Testis (tissue), 3 donors: ENCODE measurements around the gene COL23A1. TPM values are rescaled to one million over a fixed set of nuclear protein-coding genes. Genes with fewer than 3 reads are reported as not detected.
"Not testable (repeated sequence)": the region's sequence is repeated elsewhere in the genome, so short reads cannot be mapped to it uniquely, and the experiment has no call there.

Source experiments
- DNase-seq: peaks from one replicate; pipeline ENCODE4 v3.0.0-alpha.2; 2019
- H3K27ac ChIP-seq, 2 donors: fragments of 200-600 bp; sonication (generic); one replicate each; pipeline ENCODE4 v1.5.1; 2019
- H3K27me3 ChIP-seq: fragments of 200-600 bp; sonication (generic); one replicate; pipeline ENCODE4 v1.5.1; 2019
- H3K36me3 ChIP-seq: fragments of 200-600 bp; sonication (generic); one replicate; pipeline ENCODE4 v1.5.1; 2017; ENCODE audit warnings: low read depth; ENCODE audit errors: missing control alignments
- H3K4me1 ChIP-seq: fragments of 200-600 bp; sonication (generic); one replicate; pipeline ENCODE4 v1.5.1; 2019
- H3K4me3 ChIP-seq, 2 donors: fragments of 200-600 bp; sonication (generic); one replicate each; pipeline ENCODE4 v1.5.1; 2017 to 2019
- H3K9me3 ChIP-seq: fragments of 200-600 bp; sonication (generic); one replicate; pipeline ENCODE4 v1.5.1; 2017
- CTCF ChIP-seq, 3 experiments: fragments of 450-650 bp in 2 of 3; fragments of 200-600 bp in 1 of 3; sonication (generic) in 1 of 3; IDR thresholded peaks; one replicate each; pipeline ENCODE4 v1.5.1; 2016 to 2019; ENCODE audit warnings: antibody characterized with exemption in 3 of 3, mild to moderate bottlenecking in 2 of 3, moderate library complexity in 1 of 3
- POLR2A ChIP-seq: fragments of 450-650 bp; IDR thresholded peaks from one replicate; pipeline ENCODE4 v1.6.1; 2017; ENCODE audit warnings: antibody characterized with exemption, mild to moderate bottlenecking, moderate library complexity
- WGBS, 2 donors: methylation state at CpG; one replicate each; pipeline ENCODE4 v1.1.5; 2018; 5-methylcytosine and 5-hydroxymethylcytosine counted together
- intact Hi-C: fragments of 100-400 bp; cut with DNase I; formaldehyde crosslinking; loops from one replicate; pipeline ENCODE4 v1.15.1; 2023; ENCODE audit warnings: low total_unique reads
- polyA plus RNA-seq: library from polyadenylated mRNA; stranded (reverse); fragments of 350-450 nt; fragmentation: Illumina TruSeq; extraction: RNeasy Lipid Tissue Mini Kit (QIAGEN cat#74804); gene quantifications from one replicate; pipeline ENCODE4 v1.2.3, GENCODE V29; 2014; ENCODE audit warnings: low read depth, low replicate concordance; ENCODE audit not compliant: insufficient read depth
- total RNA-seq, 2 donors: library from RNA; depleted of rRNA; stranded (reverse); fragments of >200 nt; gene quantifications; one replicate each; pipeline ENCODE4 v1.2.3, GENCODE V29; 2016

The COL23A1 gene
- total and polyA plus RNA-seq, 3 donors from 2014 or later = 4.3 to 5.5 (median 5.0) TPM

GRCh38 chr5:178241231-178241663, 348.9 kb downstream of the COL23A1 start:
- H3K9me3 ChIP-seq = no peaks in the 10 kb centered on the region
- intact Hi-C loops = no loop called here
- 72% methylated on average over 8 of the region's 8 CpGs; no CpG with 5 or more reads in 1 of the 2 donors for WGBS, 2 donors
- DNase-seq = no peak
- TF ChIP-seq POLR2A (no peak), CTCF (IDR thresholded peaks at IDR 0.05) (no peak)
- no peak overlapping the region for H3K4me3 ChIP-seq
- H3K27me3 ChIP-seq = no peaks in the 10 kb centered on the region
- peaks cover 14% of the 10 kb centered on the region for H3K4me1 ChIP-seq
- H3K27ac ChIP-seq = no peak overlapping the region
- no peaks in the 10 kb centered on the region for H3K36me3 ChIP-seq

GRCh38 chr5:178240766-178241165, 349.4 kb downstream of the COL23A1 start:
- H3K36me3 ChIP-seq = no peaks in the 10 kb centered on the region
- H3K4me1 ChIP-seq = peaks cover 14% of the 10 kb centered on the region
- no peak for DNase-seq
- no peaks in the 10 kb centered on the region for H3K9me3 ChIP-seq
- WGBS, 2 donors = 81 to 86% methylated on average over 9 of the region's 9 CpGs
- H3K27ac ChIP-seq = no peak overlapping the region
- H3K4me3 ChIP-seq = no peak overlapping the region
- intact Hi-C loops = no loop called here
- no peak for TF ChIP-seq POLR2A
- no peak for TF ChIP-seq CTCF (IDR thresholded peaks at IDR 0.05)
- H3K27me3 ChIP-seq = no peaks in the 10 kb centered on the region

- no peaks in the 10 kb centered on the region for H3K36me3 ChIP-seq
- TF ChIP-seq POLR2A (no peak), CTCF (IDR thresholded peaks at IDR 0.05) (no peak)
- 81 to 88% methylated on average over 11 to 19 of the region's 19 CpGs for WGBS, 2 donors
- no peak overlapping the region for H3K4me3 ChIP-seq
- peaks cover 14% of the 10 kb centered on the region for H3K4me1 ChIP-seq
- no peaks in the 10 kb centered on the region for H3K27me3 ChIP-seq
- intact Hi-C loops = no loop called here
- no peak overlapping the region for H3K27ac ChIP-seq
- H3K9me3 ChIP-seq = no peaks in the 10 kb centered on the region
- no peak for DNase-seq
These were observed 349.9 kb downstream of the COL23A1 start for GRCh38 chr5:178240341-178240741.

- not testable (repeated sequence) for H3K27ac ChIP-seq
- peaks cover 14% of the 10 kb centered on the region for H3K4me1 ChIP-seq
- WGBS, 2 donors = 78 to 89% methylated on average over 4 to 11 of the region's 16 CpGs
These were observed 350.4 kb downstream of the COL23A1 start for GRCh38 chr5:178239626-178240301.

GRCh38 chr5:178238711-178239592, 351.2 kb downstream of the COL23A1 start:
- peaks cover 14% of the 10 kb centered on the region for H3K4me1 ChIP-seq
- H3K36me3 ChIP-seq = no peaks in the 10 kb centered on the region
- WGBS, 2 donors = 74 to 87% methylated on average over 12 to 17 of the region's 17 CpGs
- intact Hi-C loops = no loop called here
- H3K4me3 ChIP-seq = no peak overlapping the region
- H3K27me3 ChIP-seq = no peaks in the 10 kb centered on the region
- TF ChIP-seq POLR2A (no peak), CTCF (IDR thresholded peaks at IDR 0.05) (no peak)
- no peaks in the 10 kb centered on the region for H3K9me3 ChIP-seq
- no peak overlapping the region for H3K27ac ChIP-seq
- no peak for DNase-seq

More at GRCh38 chr5:178239626-178240301, 350.4 kb downstream of the COL23A1 start:
- intact Hi-C loops, H3K4me3 ChIP-seq, H3K9me3 ChIP-seq, H3K36me3 ChIP-seq, DNase-seq, H3K27me3 ChIP-seq: not testable (repeated sequence)
